ENCODE data around the gene PCYT1B.

PCYT1B gene

DNA sequence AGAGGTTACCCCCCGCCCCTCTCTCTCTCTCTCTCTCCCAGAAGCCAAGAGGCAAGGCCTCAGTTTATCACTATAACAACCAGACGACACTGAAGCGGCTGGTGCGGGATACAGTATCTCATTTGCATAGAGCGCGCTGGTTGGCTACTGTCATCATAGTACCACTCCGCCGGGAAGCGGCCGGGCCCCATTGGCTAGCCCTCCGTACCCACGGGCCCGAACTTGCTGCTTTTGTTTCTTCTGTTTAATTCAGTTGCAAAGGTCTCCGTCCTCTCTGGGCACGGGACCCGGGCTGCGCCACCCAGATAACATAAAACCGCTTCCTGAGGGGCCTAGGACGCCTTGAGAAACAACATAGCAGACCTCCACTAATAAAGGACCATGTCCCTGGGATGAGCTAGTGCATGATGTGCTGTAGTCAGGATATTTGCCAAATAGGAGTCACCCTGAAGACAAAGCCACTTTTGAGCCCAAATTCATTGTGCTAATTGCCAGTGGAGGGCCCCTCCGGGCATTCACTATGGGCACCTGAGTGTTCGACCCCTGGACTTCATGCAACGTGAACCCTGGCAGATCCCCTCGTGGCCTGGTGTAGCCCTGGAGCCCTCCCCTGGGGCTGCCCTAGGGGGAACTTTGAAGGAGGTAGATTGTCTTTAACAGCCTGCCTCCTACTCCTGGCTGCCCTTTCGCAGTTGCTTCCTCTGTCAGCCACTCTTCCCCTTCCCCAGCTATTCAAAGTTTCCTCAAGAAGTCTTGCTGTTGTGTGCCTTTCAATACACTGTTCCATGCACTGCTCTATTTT is at the start of gene PCYT1B:
Gene PCYT1B (minus strand): TSS at position 91 of the 802 bp plus-strand sequence. CDS start 242 bp downstream, outside the sequence.
- TF ChIP-seq, protein P1, sequence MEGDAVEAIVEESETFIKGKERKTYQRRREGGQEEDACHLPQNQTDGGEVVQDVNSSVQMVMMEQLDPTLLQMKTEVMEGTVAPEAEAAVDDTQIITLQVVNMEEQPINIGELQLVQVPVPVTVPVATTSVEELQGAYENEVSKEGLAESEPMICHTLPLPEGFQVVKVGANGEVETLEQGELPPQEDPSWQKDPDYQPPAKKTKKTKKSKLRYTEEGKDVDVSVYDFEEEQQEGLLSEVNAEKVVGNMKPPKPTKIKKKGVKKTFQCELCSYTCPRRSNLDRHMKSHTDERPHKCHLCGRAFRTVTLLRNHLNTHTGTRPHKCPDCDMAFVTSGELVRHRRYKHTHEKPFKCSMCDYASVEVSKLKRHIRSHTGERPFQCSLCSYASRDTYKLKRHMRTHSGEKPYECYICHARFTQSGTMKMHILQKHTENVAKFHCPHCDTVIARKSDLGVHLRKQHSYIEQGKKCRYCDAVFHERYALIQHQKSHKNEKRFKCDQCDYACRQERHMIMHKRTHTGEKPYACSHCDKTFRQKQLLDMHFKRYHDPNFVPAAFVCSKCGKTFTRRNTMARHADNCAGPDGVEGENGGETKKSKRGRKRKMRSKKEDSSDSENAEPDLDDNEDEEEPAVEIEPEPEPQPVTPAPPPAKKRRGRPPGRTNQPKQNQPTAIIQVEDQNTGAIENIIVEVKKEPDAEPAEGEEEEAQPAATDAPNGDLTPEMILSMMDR (IDR thresholded peaks at IDR 0.05), result no peak

DNA sequence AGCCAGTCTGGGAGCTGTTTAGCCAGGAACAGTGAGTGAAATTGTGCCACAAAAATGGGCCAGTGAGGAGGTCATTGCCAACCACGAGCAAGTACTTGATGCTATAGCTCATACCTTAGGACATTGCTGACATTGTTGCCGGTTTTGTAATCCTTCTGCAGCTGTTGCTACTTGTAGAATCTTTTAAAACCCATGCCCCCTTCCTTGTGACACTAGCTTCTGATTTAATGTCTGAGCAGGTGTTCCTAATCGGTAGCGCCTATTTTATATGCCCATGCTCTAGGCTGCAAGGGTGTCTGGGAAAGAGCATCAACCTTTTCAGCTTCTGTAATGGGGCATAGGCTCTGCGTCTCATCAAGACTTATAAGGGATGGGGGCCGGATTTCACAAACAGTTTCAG is 49.1 kb upstream of the PCYT1B start:
- TF ChIP-seq, protein P1 (IDR thresholded peaks at IDR 0.05), result no peak

DNA sequence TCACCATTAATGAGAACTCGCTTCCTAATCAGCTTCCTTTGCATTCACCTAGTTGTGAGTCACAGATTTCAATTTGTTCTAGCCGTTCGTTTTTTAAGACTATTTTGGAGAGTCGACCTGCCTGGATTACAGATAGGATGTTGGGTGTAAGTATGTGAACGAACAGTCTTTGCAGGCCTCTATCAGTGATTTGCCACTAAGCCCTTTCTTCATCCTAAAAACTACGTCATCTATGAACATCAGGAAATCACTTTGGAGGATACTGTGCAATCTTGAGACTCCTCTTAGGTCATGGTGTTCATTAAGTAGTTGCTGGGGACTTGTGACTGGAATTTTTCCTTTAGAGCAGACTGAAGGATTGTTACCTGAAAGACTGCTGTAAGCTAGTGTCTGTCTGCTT is 47.7 kb upstream of the PCYT1B start:
- TF ChIP-seq, protein P1 (IDR thresholded peaks at IDR 0.05), result no peak

DNA sequence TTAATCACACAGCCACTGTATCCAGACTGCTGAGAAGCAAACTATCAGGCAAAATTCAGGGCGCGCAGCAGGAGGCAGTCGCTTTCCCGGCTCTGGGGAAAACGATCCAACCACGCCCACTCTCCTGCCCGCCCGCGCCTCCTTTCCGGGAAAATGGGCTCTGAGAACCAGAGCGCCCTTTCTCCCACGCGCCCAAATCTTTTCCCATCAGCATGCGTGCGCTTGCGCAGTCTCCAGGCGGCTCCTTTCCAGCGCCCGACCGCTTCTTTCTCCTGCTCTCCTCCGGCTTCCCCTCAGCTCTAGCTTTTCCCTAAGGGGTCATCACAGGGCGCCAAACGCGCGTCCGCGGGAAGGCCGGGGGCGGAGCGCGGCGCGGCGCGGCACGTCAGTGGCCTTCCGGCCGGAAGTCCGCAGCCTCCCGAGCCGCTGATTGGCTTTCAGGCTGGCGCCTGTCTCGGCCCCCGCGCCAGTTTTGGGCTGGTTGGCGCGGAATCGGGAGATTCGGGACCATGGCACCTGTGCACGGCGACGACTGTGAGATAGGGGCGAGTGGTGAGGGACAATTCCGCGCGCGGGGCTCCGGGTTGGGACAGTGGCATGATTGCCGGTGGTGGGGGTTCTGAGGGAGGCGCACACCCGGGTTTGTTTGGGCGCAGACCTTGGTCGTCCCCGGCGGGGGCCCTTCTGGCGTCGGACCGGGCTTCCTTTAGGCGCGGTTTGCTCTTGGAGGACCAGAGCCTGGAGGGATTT is 46.5 kb upstream of the PCYT1B start, which contains the start of gene POLA1:
Gene POLA1 (plus strand): TSS at position 466 of the 750 bp plus-strand sequence. CDS start 44 bp downstream, at position 510.
- TF ChIP-seq, protein P1 (IDR thresholded peaks at IDR 0.05), result no peak

DNA sequence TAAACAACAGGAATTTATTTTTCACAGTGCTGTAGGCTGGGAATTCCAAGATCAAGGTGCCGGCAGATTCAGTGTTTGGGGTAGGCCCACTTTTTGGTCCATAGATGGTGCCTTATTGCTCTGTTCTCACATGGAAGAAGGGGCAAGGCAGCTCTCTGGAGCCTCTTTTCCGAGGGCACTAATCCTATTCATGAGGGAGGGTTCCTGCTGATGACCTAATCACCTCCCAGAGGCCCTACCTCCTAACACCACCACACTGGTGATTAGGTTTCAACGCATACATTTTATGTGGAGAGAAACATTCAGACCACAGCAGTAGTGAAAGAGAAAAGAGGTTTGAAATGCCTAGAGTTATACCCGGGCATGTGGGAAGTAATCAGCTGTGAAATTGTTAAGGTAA is 45.2 kb upstream of the PCYT1B start:
- TF ChIP-seq, protein P1 (IDR thresholded peaks at IDR 0.05), result no peak

DNA sequence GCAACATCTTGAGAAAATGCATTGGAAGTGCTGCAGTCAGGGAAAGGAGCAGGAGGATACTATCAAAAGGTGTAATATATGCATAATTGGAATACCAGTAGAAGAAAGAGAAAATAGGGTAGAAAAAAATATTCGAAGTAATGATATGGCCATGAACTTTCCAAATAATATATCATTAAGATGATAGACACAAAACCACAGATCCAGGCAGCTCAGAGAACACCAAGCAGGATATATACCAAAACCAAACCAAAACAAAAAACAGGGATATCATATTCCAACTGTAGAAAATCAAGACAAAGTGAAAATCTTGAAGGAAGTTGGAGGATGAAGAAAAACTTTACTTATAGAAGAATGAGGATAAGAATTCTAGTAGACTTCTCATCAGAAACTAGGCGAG is 36.9 kb upstream of the PCYT1B start:
- TF ChIP-seq, protein P1 (IDR thresholded peaks at IDR 0.05), result no peak

DNA sequence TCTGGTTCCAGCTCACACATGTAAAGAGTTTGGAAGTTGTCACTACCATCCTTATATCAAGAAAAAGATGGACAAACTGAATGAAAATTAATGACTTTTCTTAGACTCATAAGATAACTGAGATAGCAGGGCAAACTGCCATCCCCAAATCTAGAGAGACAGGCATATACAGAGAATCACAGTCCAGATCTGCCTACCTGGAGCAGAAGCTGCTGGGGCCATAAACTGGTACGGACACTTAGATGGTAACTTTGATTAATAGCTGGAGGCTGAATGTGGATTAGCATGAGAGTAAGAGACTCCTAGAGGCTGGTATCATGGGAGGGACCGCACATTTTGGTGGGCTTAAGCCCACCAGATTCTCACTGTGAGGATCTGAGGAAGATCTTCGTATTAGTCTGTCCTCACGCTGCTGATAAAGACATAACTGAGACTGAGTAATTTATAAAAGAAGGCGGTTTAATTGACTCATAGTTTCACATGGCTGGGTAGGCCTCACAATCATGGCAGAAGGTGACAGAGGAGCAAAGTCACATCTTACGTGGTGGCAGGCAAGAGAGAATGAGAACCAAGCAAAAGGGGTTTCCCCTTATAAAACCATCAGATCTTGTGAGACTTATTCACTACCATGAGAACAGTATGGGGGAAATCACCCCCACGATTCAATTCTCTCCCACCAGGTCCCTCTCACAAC is 35.7 kb upstream of the PCYT1B start:
- TF ChIP-seq, protein P1 (IDR thresholded peaks at IDR 0.05), result no peak
